Medulla oblongata (tissue), 1 donor: ENCODE results near the gene STX4.
A peak's percentile ranks its signal among the peaks of the same experiment; 100 is the strongest.

Experiments used
- DNase-seq: peaks from one replicate; pipeline ENCODE4 v3.0.0-alpha.2; 2015; ENCODE audit errors: extremely low spot score

Gene STX4

DNA sequence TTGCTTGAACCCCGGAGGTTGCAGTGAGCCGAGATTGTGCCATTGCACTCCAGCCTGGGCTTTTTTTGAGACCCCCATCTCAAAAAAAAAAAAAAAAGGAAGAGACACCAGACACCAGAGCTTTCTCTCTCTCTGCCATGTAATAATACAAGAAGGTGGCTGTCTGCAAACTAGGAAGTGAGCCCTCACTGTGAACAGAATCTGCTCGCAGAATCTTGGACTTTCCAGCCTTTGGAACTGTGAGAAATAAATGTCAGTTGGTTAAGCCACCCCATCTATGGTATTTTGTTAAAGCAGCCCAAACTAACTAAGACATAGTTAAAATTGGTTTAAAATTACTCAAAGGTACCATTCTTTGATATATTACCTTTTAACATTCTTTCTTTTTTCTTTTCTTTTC lies 12.8 kb upstream of the STX4 start:
- DNase-seq, result no peak

- no peak for DNase-seq
Observed at GRCh38 chr16:31022544-31023251, 10.7 kb upstream of the STX4 start.

DNA sequence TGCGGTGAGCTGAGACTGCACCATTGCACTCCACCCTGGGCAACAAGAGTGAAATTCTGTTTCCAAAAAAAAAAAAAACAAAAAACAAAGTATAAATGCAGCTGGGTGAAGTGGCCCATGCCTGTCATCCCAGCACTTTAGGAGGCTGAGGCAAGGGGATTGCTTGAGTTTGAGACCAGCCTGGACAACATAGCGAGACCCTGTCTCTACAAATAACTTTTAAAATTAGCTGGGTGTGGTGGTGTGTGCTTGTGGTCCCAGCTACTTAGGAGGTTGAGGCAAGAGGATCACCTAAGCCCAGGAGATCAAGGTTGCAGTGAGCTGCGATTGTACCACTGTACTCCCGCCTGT lies 10.1 kb upstream of the STX4 start:
- no peak for DNase-seq

DNA sequence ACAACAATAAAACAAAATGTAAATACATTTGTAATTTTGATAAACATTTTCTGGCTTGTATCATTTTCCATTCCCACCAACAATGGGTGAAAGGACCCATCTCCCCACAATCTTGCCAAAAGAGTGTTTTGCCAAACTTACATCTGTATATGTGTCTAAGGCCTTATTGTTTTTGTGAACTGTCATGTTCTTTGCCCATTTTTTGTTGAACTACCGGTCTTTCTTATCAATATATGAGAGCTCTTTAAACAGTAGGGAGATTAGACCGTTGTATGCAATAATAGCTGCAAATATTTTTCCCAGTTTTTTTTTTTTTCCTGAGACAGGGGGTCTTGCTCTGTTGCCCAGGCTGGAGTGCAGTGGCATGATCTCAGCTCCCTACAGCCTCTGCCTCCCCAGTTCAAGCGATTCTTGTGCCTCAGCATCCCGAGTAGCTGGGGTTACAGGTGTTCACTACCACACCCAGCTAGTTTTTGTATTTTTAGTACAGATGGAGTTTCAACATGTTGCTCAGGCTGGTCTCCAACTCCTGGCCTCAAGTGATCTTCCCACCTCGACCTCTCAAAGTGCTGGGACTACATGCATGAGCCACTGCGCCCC lies 9.6 kb upstream of the STX4 start:
- DNase-seq, result no peak

- no peak for DNase-seq
Observed at GRCh38 chr16:31025339-31025738, 8.0 kb upstream of the STX4 start.

DNA sequence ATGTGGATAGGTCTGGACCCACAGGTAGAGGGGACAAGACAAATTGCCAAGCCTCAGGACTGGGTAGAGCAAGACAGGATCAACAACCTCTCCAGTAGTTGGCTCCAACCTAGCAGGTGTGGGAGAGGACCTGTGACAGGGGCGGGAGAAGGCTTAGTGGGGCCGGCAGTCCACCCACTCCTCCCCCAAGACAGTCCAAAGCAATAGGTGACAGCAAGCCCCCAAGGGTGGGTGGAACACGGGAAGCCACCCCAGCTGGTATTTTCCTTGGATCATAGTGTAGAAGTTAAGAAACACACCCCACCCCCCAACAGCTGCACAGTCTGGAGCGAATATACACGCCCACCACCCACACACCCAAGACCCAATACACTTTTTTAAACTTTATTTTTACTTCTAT lies 4.1 kb upstream of the STX4 start:
- no peak for DNase-seq

- no peak for DNase-seq
Observed at GRCh38 chr16:31031276-31031675, 2.1 kb upstream of the STX4 start.

- DNase-seq, result peak; percentile 97
Observed at GRCh38 chr16:31033709-31034492, 543 bp downstream of the STX4 start.

DNA sequence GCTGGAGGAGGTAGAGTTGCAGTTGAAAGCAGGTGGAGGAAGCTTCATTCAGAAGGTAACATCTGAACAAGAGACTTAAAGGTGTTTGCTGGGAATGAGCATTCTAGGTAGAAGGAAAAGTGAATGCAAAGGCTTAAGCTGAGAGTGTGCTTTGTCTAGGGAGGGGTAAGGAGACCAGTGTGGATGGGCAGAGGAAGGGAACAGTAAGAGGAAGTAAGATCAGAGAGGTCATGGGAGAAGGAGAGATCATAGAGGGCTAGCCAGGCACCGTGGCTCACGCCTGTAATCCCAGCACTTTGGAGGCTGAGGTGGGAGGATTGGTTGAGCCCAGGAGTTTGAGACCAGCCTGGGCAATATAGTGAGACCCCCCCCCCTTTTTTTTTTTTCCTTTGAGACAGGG lies 3.3 kb downstream of the STX4 start:
- no peak for DNase-seq

GRCh38 chr16:31038993-31039392 lies 5.6 kb downstream of the STX4 start:
- DNase-seq, result peak; percentile 64

DNA sequence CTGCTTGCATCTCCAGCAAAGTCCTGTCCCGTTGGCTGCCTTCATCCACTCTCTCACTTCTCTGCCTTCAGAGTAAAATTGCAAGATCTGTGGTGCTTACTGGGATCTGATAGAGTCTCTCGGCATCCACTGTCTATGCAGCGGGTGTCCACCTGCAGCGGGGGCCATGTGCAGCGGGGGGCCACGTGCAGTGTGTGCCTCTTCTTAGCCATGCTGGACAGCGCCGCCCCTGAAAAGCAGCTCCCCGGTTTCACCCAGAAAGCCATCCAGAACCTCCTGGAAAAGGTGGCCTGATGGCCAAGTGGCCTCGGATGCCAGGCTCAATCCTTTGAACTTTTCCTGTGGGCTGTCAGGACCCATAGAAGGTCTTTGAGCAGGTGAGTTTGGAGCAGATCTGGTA lies 9.5 kb downstream of the STX4 start:
- no peak for DNase-seq

DNA sequence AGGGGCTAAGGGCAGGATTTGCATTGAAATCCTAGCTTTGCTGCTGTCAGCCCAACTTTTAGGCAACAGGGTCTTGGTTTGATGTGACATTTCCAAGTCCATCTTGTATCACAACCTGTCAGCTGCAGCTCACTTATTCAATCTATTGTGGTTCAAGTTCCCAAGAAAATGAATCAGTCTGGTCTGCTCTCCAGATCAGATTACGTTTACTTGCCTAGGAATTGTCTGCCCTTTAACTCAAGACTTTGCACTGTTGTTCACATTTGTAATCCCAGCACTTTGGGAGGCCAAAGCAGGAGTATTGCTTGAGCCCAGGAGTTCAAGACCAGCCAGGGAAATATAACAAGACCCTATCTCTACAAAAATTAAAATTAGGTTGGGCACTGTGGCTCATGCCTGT lies 10.0 kb downstream of the STX4 start:
- DNase-seq, result no peak

DNA sequence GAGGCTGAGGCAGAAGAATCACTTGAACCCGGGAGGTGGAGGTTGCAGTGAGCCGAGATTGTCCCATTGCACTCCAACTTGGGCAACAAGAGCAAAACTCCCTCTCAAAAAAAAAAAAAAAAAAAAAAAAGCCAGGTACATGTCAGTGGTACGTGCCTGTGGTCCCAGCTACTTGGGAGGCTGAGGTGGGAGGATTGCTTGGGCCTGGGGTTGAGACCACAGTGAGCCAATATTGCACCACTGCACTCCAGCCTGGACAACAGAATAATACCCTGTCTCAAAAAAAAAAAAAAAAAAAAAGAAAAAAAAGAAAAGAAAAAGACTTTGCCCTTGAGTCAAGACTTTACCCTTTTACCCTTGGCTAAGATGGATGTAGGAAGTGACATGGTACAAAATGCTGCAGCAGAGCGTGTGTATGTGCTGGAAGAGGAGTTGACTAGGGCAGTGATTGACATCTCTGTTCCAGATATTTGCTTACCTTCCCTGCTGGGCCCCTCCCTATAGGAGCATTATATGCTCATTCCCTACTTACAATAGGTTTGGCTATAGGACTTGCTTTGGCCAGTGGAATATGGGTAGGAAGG lies 10.6 kb downstream of the STX4 start:
- no peak for DNase-seq

DNA sequence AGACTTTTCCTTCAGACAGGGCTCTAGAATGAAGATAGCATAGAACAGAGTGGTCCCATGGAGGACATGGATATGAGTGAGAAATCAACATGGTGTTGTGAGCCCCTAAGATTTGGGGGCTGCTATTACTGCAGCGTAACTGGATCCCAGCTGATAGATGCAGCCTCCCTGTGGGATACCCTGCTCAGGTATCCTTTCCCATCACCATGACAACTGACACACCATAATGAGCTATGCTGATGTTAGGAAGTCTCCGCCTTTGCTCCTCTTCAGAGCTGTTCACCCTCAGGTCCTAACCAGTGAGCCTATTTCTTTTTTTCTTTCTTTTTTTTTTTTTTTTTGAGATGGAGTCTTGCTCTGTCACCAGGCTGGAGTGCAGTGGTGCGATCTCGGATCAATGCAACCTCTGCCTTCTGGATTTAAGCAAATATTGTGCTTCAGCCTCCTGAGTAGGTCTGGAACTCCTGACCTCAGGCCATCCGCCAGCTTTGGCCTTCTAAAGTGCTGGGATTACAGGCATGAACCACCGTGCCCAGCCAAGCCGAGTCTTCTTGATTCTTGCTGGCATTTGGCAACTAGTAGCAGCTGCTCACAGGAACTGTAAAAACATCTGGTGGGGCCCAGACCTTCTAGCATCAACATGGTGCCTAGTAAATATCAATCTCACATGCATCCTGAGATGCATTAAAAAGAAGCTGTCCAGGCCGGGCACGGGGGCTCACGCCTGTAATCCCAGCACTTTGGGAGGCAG lies 17.1 kb downstream of the STX4 start:
- no peak for DNase-seq

DNA sequence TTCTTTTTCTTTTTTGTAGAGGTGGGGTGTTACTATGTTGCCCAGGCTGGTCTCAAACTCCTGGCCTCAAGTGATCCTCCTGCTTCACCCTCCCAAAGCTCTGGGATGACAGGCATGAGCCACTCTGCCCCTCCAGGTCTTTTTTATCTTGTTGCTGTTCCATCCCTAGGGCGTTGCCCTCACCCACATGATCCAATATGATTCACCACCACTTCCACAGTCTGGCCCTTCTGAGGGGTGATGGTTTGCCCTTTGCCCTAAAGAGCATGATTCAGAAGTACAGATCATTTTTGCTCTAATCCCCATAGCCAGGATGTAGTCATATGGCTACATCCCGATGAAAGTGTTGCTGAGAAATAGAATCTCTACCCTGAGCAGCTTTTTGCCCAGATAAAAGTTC lies 18.8 kb downstream of the STX4 start:
- no peak for DNase-seq

GRCh38 chr16:31055613-31056012 lies 22.3 kb downstream of the STX4 start:
- DNase-seq, result no peak

GRCh38 chr16:31061126-31061812 lies 27.9 kb downstream of the STX4 start:
- DNase-seq, result no peak

GRCh38 chr16:31061813-31062440 lies 28.6 kb downstream of the STX4 start:
- no peak for DNase-seq

DNA sequence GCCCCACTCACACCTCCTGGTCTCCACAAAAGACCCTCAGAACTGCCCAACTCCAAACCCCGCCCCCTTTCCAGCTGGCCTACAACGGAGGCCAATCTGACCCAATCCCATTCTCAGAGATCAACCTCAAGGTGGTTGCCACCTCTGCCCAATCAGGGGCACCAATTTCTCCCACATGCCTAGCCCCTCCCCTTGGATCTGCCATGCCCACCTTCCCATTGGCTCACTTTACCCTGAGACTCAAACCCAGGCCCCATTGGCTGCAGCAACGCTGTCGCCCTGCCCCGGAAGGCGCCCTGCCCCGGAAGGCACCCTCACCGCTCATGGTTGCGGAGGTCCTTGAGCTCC lies 30.1 kb downstream of the STX4 start:
- DNase-seq, result no peak

DNA sequence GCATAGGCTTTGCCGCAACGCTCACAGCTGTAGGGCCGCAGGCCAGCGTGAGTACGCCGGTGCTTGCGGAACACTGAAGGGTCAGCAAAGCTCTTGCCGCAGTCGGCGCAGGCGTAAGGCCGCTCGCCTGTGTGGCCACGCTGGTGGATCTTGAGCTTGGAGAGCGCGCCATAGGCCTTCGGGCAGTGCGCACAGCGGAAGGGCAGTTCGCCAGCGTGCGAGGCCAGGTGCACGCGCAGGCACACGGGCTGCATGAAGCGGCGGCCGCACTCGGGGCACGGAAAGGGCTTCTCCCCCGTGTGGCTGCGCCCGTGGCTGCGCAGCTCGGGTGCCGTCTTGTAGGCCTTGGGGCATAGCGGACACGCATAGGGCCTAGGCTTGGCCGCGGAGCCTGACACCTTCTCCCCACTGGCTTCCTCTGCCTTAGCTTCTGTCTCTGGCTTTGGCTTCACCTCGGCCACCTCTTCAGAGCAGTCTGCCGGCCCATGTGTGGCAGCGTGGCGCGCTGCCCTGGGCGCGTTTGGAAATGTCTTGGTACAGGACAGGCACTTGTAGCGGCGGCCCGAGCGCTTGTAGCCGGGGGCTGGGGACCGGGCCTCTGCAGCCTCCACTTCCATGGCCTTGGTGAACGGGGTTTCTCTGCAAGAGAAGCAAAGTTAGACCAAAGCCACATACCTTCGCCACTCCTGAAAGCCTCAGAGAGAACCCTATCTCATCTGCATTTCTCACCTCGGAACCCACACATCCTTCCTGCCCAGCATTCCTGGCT lies 30.7 kb downstream of the STX4 start:
- no peak for DNase-seq
